ENCODE measurements around the gene EEF1AKMT3.

EEF1AKMT3 gene

GRCh38 chr12:57750561-57751431 is 21.6 kb upstream of the EEF1AKMT3 start:
- DNase-seq (ENCODE audit: low read depth in 2 of 2) = no peak

GRCh38 chr12:57751432-57751787 is 21.0 kb upstream of the EEF1AKMT3 start:
- no peak for DNase-seq (ENCODE audit: low read depth in 2 of 2)

- DNase-seq (ENCODE audit: low read depth in 2 of 2) = peak; percentile 95 to 97
Observed at GRCh38 chr12:57751788-57752667, 20.4 kb upstream of the EEF1AKMT3 start, which contains the start of gene CDK4. Gene CDK4, minus strand, starts transcription at chr12:57752310. Its CDS starts 593 bp downstream, at chr12:57751717.

- DNase-seq (ENCODE audit: low read depth in 2 of 2) = no peak
Observed at GRCh38 chr12:57752668-57753000, 19.8 kb upstream of the EEF1AKMT3 start.

- no peak for DNase-seq (ENCODE audit: low read depth in 2 of 2)
Observed at GRCh38 chr12:57753756-57754337, 18.6 kb upstream of the EEF1AKMT3 start.

- peak; percentile 75 for DNase-seq (ENCODE audit: low read depth in 2 of 2)
Observed at GRCh38 chr12:57754411-57755193, 17.8 kb upstream of the EEF1AKMT3 start, which contains the start of gene MARCHF9. Gene MARCHF9, plus strand, starts transcription at chr12:57755103. Its CDS starts 426 bp downstream, at chr12:57755529.

- DNase-seq (ENCODE audit: low read depth in 2 of 2) = no peak
Observed at GRCh38 chr12:57755194-57755453, 17.3 kb upstream of the EEF1AKMT3 start.

- peak in 1 of 2 donors; percentile 26 for DNase-seq (ENCODE audit: low read depth in 2 of 2)
Observed at GRCh38 chr12:57755454-57756372, 16.7 kb upstream of the EEF1AKMT3 start.

GRCh38 chr12:57756406-57757341 is 15.7 kb upstream of the EEF1AKMT3 start:
- peak; percentile 61 to 62 for DNase-seq (ENCODE audit: low read depth in 2 of 2)

GRCh38 chr12:57757771-57758170 is 14.6 kb upstream of the EEF1AKMT3 start:
- no peak for DNase-seq (ENCODE audit: low read depth in 2 of 2)

GRCh38 chr12:57758552-57759359 is 13.7 kb upstream of the EEF1AKMT3 start:
- no peak for DNase-seq (ENCODE audit: low read depth in 2 of 2)

- DNase-seq (ENCODE audit: low read depth in 2 of 2) = no peak
Observed at GRCh38 chr12:57759360-57759980, 12.9 kb upstream of the EEF1AKMT3 start.

- DNase-seq (ENCODE audit: low read depth in 2 of 2) = no peak
Observed at GRCh38 chr12:57760347-57760982, 11.9 kb upstream of the EEF1AKMT3 start.

- no peak for DNase-seq (ENCODE audit: low read depth in 2 of 2)
Observed at GRCh38 chr12:57761391-57761998, 10.9 kb upstream of the EEF1AKMT3 start.

- no peak for DNase-seq (ENCODE audit: low read depth in 2 of 2)
Observed at GRCh38 chr12:57762463-57762862, 10.0 kb upstream of the EEF1AKMT3 start.

- DNase-seq (ENCODE audit: low read depth in 2 of 2) = no peak
Observed at GRCh38 chr12:57763881-57764661, 8.3 kb upstream of the EEF1AKMT3 start.
